NCI-H69 (cell line): ENCODE measurements around the gene AUTS2.

Source experiments
- DNase-seq: peaks from one replicate; lab custom pipeline; 2025; lab: John Stamatoyannopoulos, UW

Gene AUTS2

GRCh38 chr7:70693686-70694433 is 1095.6 kb downstream of the AUTS2 start:
- peak; percentile 97 for DNase-seq

- peak; percentile 92 for DNase-seq
These were observed 1096.2 kb downstream of the AUTS2 start for GRCh38 chr7:70694434-70694970.

GRCh38 chr7:70694971-70695794 is 1096.9 kb downstream of the AUTS2 start:
- DNase-seq = peak; percentile 77

- peak; percentile 70 for DNase-seq
These were observed 1097.5 kb downstream of the AUTS2 start for GRCh38 chr7:70695795-70696083.

GRCh38 chr7:70696201-70696754 is 1098.0 kb downstream of the AUTS2 start:
- DNase-seq = peak; percentile 82

GRCh38 chr7:70698219-70698832 is 1100.1 kb downstream of the AUTS2 start:
- peak; percentile 81 for DNase-seq

GRCh38 chr7:70699271-70699670 is 1101.0 kb downstream of the AUTS2 start:
- DNase-seq = peak; percentile 64

- no peak for DNase-seq
These were observed 1102.0 kb downstream of the AUTS2 start for GRCh38 chr7:70700055-70700940.

GRCh38 chr7:70700941-70701425 is 1102.7 kb downstream of the AUTS2 start:
- peak; percentile 89 for DNase-seq

- peak; percentile 56 for DNase-seq
These were observed 1103.2 kb downstream of the AUTS2 start for GRCh38 chr7:70701477-70701876.

- no peak for DNase-seq
These were observed 1103.7 kb downstream of the AUTS2 start for GRCh38 chr7:70701991-70702390.

- DNase-seq = peak; percentile 94
These were observed 1105.5 kb downstream of the AUTS2 start for GRCh38 chr7:70703785-70704184.

- DNase-seq = peak; percentile 98
These were observed 1106.6 kb downstream of the AUTS2 start for GRCh38 chr7:70704831-70705346.

GRCh38 chr7:70706204-70706603 is 1107.9 kb downstream of the AUTS2 start:
- DNase-seq = peak; percentile 61

GRCh38 chr7:70706698-70707097 is 1108.4 kb downstream of the AUTS2 start:
- no peak for DNase-seq

- DNase-seq = no peak
These were observed 1109.6 kb downstream of the AUTS2 start for GRCh38 chr7:70707823-70708243.

- peak; percentile 97 for DNase-seq
These were observed 1111.8 kb downstream of the AUTS2 start for GRCh38 chr7:70710011-70710480.

- DNase-seq = no peak
These were observed 1112.4 kb downstream of the AUTS2 start for GRCh38 chr7:70710651-70711050.

GRCh38 chr7:70711452-70711851 is 1113.2 kb downstream of the AUTS2 start:
- DNase-seq = no peak

- peak; percentile 44 for DNase-seq
These were observed 1114.7 kb downstream of the AUTS2 start for GRCh38 chr7:70712942-70713341.
